Natural killer cell (primary cell): Measurements from ENCODE around the gene NECAB2. TPM values are rescaled to one million over a fixed set of nuclear protein-coding genes. Genes with fewer than 3 reads are reported as not detected.

ENCODE experiments used
- ATAC-seq, 3 donors: fragments of 150-1000 bp in 2 of 3; fragments of 200-7000 bp in 1 of 3; cut with Tn5 transposase; 1 replicate in 1 of 3; 2 replicates in 2 of 3; pipeline ENCODE4 v1.10.0; 2021; ENCODE audit warnings: mild to moderate bottlenecking in 2 of 3, moderate library complexity in 2 of 3
- DNase-seq, 2 donors: peaks; one replicate each; pipeline versions ENCODE4 v3.0.0 to v3.0.0-alpha.2; 2013 to 2021; ENCODE audit warnings: mixed read lengths in 1 of 2
- H3K27ac ChIP-seq: one replicate; pipeline ENCODE4 v1.5.1; 2013; ENCODE audit warnings: mild to moderate bottlenecking, low read length
- H3K27me3 ChIP-seq: one replicate; pipeline ENCODE4 v1.6.1; 2013; ENCODE audit warnings: low read length; ENCODE audit not compliant: control insufficient read depth, insufficient read depth
- H3K36me3 ChIP-seq: one replicate; pipeline ENCODE4 v1.6.1; 2013; ENCODE audit warnings: low read length; ENCODE audit not compliant: control insufficient read depth, insufficient read depth
- H3K4me1 ChIP-seq: one replicate; pipeline ENCODE4 v1.6.1; 2013; ENCODE audit warnings: low read length; ENCODE audit not compliant: control insufficient read depth, insufficient read depth
- H3K4me3 ChIP-seq: one replicate; pipeline ENCODE4 v1.5.1; 2013; ENCODE audit warnings: low read length
- H3K9me3 ChIP-seq: one replicate; pipeline ENCODE4 v1.6.1; 2013; ENCODE audit warnings: low read length; ENCODE audit not compliant: control insufficient read depth, insufficient read depth
- H3K27ac Mint-ChIP-seq, 2 donors: one replicate each; pipeline ENCODE4 v1.8.0; 2022; ENCODE audit warnings: mild to moderate bottlenecking in 2 of 2, mixed read lengths in 2 of 2, moderate library complexity in 1 of 2
- H3K27me3 Mint-ChIP-seq, 2 donors: one replicate each; pipeline ENCODE4 v1.8.0; 2022; ENCODE audit warnings: low read depth in 2 of 2, mixed read lengths in 2 of 2
- H3K36me3 Mint-ChIP-seq: one replicate; pipeline ENCODE4 v1.8.0; 2022; ENCODE audit warnings: mixed read lengths
- H3K4me1 Mint-ChIP-seq, 2 donors: one replicate each; pipeline ENCODE4 v1.8.0; 2022; ENCODE audit warnings: mixed read lengths in 2 of 2
- H3K4me3 Mint-ChIP-seq: one replicate; pipeline ENCODE4 v1.8.0; 2022; ENCODE audit warnings: mild to moderate bottlenecking, moderate library complexity, mixed read lengths
- H3K9me3 Mint-ChIP-seq, 2 donors: one replicate each; pipeline ENCODE4 v1.8.0; 2022; ENCODE audit warnings: mixed read lengths in 2 of 2
- CTCF ChIP-seq: fragments of 200-600 bp; IDR thresholded peaks from one replicate; pipeline ENCODE4 v1.8.0; 2022; ENCODE audit warnings: antibody characterized with exemption
- WGBS: methylation state at CpG from one replicate; pipeline ENCODE4 v1.1.7; 2013; ENCODE audit warnings: missing lambda C conversion rate; ENCODE audit not compliant: insufficient coverage; 5-methylcytosine and 5-hydroxymethylcytosine counted together
- intact Hi-C: fragments of 100-400 bp; cut with micrococcal nuclease; formaldehyde crosslinking; loops from one replicate; pipeline ENCODE4 v1.14.2; 2022
- total RNA-seq, 4 donors: library from RNA; stranded (reverse); fragments of 120-200 nt in 1 of 4; gene quantifications; one replicate each; pipeline versions ENCODE4 v1.2.3 to v1.2.4, GENCODE V29; 2013 to 2022

NECAB2 gene
- total RNA-seq, 3 donors from 2014 or later (not counting 1 experiment from before 2014, with no cell fraction given): 0.75 TPM; not detected in 2

- Mint-ChIP-seq H3K9me3 (no peaks in the 10 kb centered on the region), H3K27ac (no peak overlapping the region), H3K4me1 (no peaks in the 10 kb centered on the region), H3K27me3 (peaks cover 10 to 11% of the 10 kb centered on the region in 2 donors), H3K4me3 (no peak overlapping the region), H3K36me3 (no peaks in the 10 kb centered on the region)
- Histone ChIP-seq H3K9me3 (no peaks in the 10 kb centered on the region), H3K4me3 (no peak overlapping the region), H3K27ac (no peak overlapping the region), H3K36me3 (peaks cover 9% of the 10 kb centered on the region), H3K27me3 (peaks cover 5% of the 10 kb centered on the region), H3K4me1 (no peaks in the 10 kb centered on the region)
- no peak for TF ChIP-seq CTCF
- DNase-seq (no peak), ATAC-seq (no peak)
- WGBS: 88% methylated on average over 19 of the region's 19 CpGs
- intact Hi-C loops: no loop called here
These were observed 77.9 kb downstream of the NECAB2 start for GRCh38 chr16:84045818-84046470.

GRCh38 chr16:84047206-84047605 is 79.2 kb downstream of the NECAB2 start:
- no peak for TF ChIP-seq CTCF
- H3K4me3 Mint-ChIP-seq: no peak overlapping the region
- H3K27ac Mint-ChIP-seq: peak overlapping the region in 1 of 2 donors; percentile 23
- Histone ChIP-seq H3K4me1 (no peaks in the 10 kb centered on the region), H3K9me3 (no peaks in the 10 kb centered on the region), H3K27me3 (peaks cover 5% of the 10 kb centered on the region), H3K36me3 (peaks cover 11% of the 10 kb centered on the region), H3K27ac (no peak overlapping the region), H3K4me3 (no peak overlapping the region)
- H3K9me3 Mint-ChIP-seq: no peaks in the 10 kb centered on the region
- no peaks in the 10 kb centered on the region for H3K36me3 Mint-ChIP-seq
- ATAC-seq: no peak
- 96% methylated on average over 6 of the region's 6 CpGs for WGBS
- intact Hi-C loops: no loop called here
- no peak for DNase-seq
- H3K4me1 Mint-ChIP-seq: no peaks in the 10 kb centered on the region
- H3K27me3 Mint-ChIP-seq: peaks cover 10 to 11% of the 10 kb centered on the region in 2 donors

GRCh38 chr16:84047626-84048025 is 79.6 kb downstream of the NECAB2 start:
- no peak for TF ChIP-seq CTCF
- Mint-ChIP-seq H3K36me3 (peaks cover 3% of the 10 kb centered on the region), H3K27ac (peak overlapping the region in 1 of 2 donors; percentile 23), H3K4me3 (no peak overlapping the region), H3K9me3 (no peaks in the 10 kb centered on the region), H3K27me3 (peaks cover 10 to 11% of the 10 kb centered on the region in 2 donors), H3K4me1 (no peaks in the 10 kb centered on the region)
- 95% methylated on average over 6 of the region's 6 CpGs for WGBS
- intact Hi-C loops: no loop called here
- ATAC-seq (no peak), DNase-seq (no peak)
- Histone ChIP-seq H3K27ac (no peak overlapping the region), H3K36me3 (peaks cover 14% of the 10 kb centered on the region), H3K9me3 (no peaks in the 10 kb centered on the region), H3K4me3 (no peak overlapping the region), H3K27me3 (peaks cover 5% of the 10 kb centered on the region), H3K4me1 (no peaks in the 10 kb centered on the region)

GRCh38 chr16:84048270-84048669 is 80.2 kb downstream of the NECAB2 start:
- no peak for DNase-seq
- Histone ChIP-seq H3K27ac (no peak overlapping the region), H3K4me1 (no peaks in the 10 kb centered on the region), H3K36me3 (peaks cover 18% of the 10 kb centered on the region), H3K4me3 (no peak overlapping the region), H3K9me3 (no peaks in the 10 kb centered on the region), H3K27me3 (peaks cover 1% of the 10 kb centered on the region)
- peaks cover 8% of the 10 kb centered on the region for H3K36me3 Mint-ChIP-seq
- no peak for TF ChIP-seq CTCF
- H3K4me1 Mint-ChIP-seq: no peaks in the 10 kb centered on the region
- no peaks in the 10 kb centered on the region for H3K9me3 Mint-ChIP-seq
- intact Hi-C loops: no loop called here
- WGBS: 88% methylated on average over 7 of the region's 7 CpGs
- peaks cover 10 to 11% of the 10 kb centered on the region in 2 donors for H3K27me3 Mint-ChIP-seq
- no peak overlapping the region for H3K27ac Mint-ChIP-seq
- ATAC-seq: no peak
- H3K4me3 Mint-ChIP-seq: no peak overlapping the region
